ENCODE measurements around the gene GULP1.

The GULP1 gene

GRCh38 chr2:188610050-188610444 lies 318.4 kb downstream of the GULP1 start:
- no peak for DNase-seq

- no peak for DNase-seq
These were observed 319.2 kb downstream of the GULP1 start for GRCh38 chr2:188610827-188611226.

- no peak for DNase-seq
These were observed 327.5 kb downstream of the GULP1 start for GRCh38 chr2:188619146-188619545.

GRCh38 chr2:188620916-188621315 lies 329.2 kb downstream of the GULP1 start:
- DNase-seq = no peak

- DNase-seq = no peak
These were observed 331.1 kb downstream of the GULP1 start for GRCh38 chr2:188622601-188623260.

GRCh38 chr2:188623995-188624643 lies 332.4 kb downstream of the GULP1 start:
- no peak for DNase-seq

- DNase-seq = no peak
These were observed 335.8 kb downstream of the GULP1 start for GRCh38 chr2:188627471-188627870.

- DNase-seq = no peak
These were observed 337.5 kb downstream of the GULP1 start for GRCh38 chr2:188628989-188629752.

GRCh38 chr2:188629753-188630527 lies 338.3 kb downstream of the GULP1 start:
- DNase-seq = no peak

- no peak for DNase-seq
These were observed 339.5 kb downstream of the GULP1 start for GRCh38 chr2:188631037-188631809.

GRCh38 chr2:188634656-188635055 lies 343.0 kb downstream of the GULP1 start:
- no peak for DNase-seq

Measured in T-helper 2 cell (primary cell).